DMS153 (cell line): ENCODE data around the gene LBR.

Experiments
- DNase-seq: peaks from one replicate; lab custom pipeline; 2025; lab: John Stamatoyannopoulos, UW

LBR gene

GRCh38 chr1:225373155-225373554 lies 54.7 kb downstream of the LBR start:
- DNase-seq: no peak

GRCh38 chr1:225371366-225372010 lies 56.4 kb downstream of the LBR start:
- DNase-seq: no peak

- no peak for DNase-seq
Measured at GRCh38 chr1:225368036-225368552, 59.7 kb downstream of the LBR start.

- DNase-seq: no peak
Measured at GRCh38 chr1:225366552-225366951, 61.3 kb downstream of the LBR start.

GRCh38 chr1:225366018-225366417 lies 61.8 kb downstream of the LBR start:
- DNase-seq: no peak

GRCh38 chr1:225364439-225364838 lies 63.4 kb downstream of the LBR start:
- no peak for DNase-seq

GRCh38 chr1:225362805-225363204 lies 65.0 kb downstream of the LBR start:
- no peak for DNase-seq

- DNase-seq: no peak
Measured at GRCh38 chr1:225361176-225361575, 66.7 kb downstream of the LBR start.

- DNase-seq: no peak
Measured at GRCh38 chr1:225360119-225360518, 67.7 kb downstream of the LBR start.

GRCh38 chr1:225355863-225356262 lies 72.0 kb downstream of the LBR start:
- no peak for DNase-seq

GRCh38 chr1:225354906-225355305 lies 72.9 kb downstream of the LBR start:
- no peak for DNase-seq
